CD14-positive monocyte (primary cell): ENCODE data around the gene CBLB. TPM values are rescaled to one million over a fixed set of nuclear protein-coding genes. Genes with fewer than 3 reads are reported as not detected.

ENCODE experiments used
- DNase-seq, 3 donors: peaks; one replicate each; pipeline ENCODE4 v3.0.0-alpha.2; 2011 to 2022
- H2AFZ ChIP-seq: 2 replicates; pipeline ENCODE4 v1.6.0; 2012; ENCODE audit warnings: mild to moderate bottlenecking, low read depth, low read length, inconsistent platforms; ENCODE audit not compliant: insufficient read depth, poor library complexity, severe bottlenecking
- H3K27ac ChIP-seq, 2 donors: 1 replicate in 1 of 2; 2 replicates in 1 of 2; pipeline ENCODE4 v1.5.1; 2012 to 2013; ENCODE audit warnings: low read length in 2 of 2, control low read depth in 1 of 2, inconsistent platforms in 1 of 2, low read depth in 1 of 2, mild to moderate bottlenecking in 1 of 2
- H3K27me3 ChIP-seq, 2 donors: one replicate each; pipeline versions ENCODE4 v1.6.0 to v1.6.1; 2011 to 2013; ENCODE audit warnings: low read length in 2 of 2; ENCODE audit not compliant: control insufficient read depth in 2 of 2, insufficient read depth in 2 of 2
- H3K36me3 ChIP-seq, 2 donors: replicated peaks in 1 of 2; 1 replicate in 1 of 2; 2 replicates in 1 of 2; pipeline versions ENCODE4 v1.5.1 to v1.6.1; 2012 to 2013; ENCODE audit warnings: low read length in 2 of 2, control low read depth in 1 of 2, inconsistent platforms in 1 of 2, mild to moderate bottlenecking in 1 of 2; ENCODE audit not compliant: insufficient read depth in 2 of 2, control insufficient read depth in 1 of 2
- H3K4me1 ChIP-seq, 2 donors: 1 replicate in 1 of 2; 2 replicates in 1 of 2; pipeline versions ENCODE4 v1.5.1 to v1.6.1; 2012 to 2013; ENCODE audit warnings: low read length in 2 of 2, control low read depth in 1 of 2, inconsistent platforms in 1 of 2, mild to moderate bottlenecking in 1 of 2, moderate library complexity in 1 of 2; ENCODE audit not compliant: insufficient read depth in 2 of 2, control insufficient read depth in 1 of 2
- H3K4me2 ChIP-seq: replicated peaks from 2 replicates; pipeline ENCODE3; 2012; ENCODE audit warnings: low read length, moderate library complexity, mild to moderate bottlenecking; ENCODE audit not compliant: poor library complexity, severe bottlenecking; ENCODE audit errors: extremely low read depth
- H3K4me3 ChIP-seq, 3 experiments: fragments of 200-600 bp in 1 of 3; sonication (generic) in 1 of 3; replicated peaks in 1 of 3; 1 replicate in 2 of 3; 2 replicates in 1 of 3; pipeline ENCODE4 v1.5.1; 2011 to 2013; ENCODE audit warnings: low read length in 3 of 3, mild to moderate bottlenecking in 3 of 3, control low read depth in 2 of 3, low read depth in 2 of 3, inconsistent platforms in 1 of 3, moderate library complexity in 1 of 3
- H3K79me2 ChIP-seq: 2 replicates; pipeline ENCODE4 v1.6.0; 2012; ENCODE audit warnings: mild to moderate bottlenecking, control low read depth, inconsistent platforms, low read length, moderate library complexity; ENCODE audit not compliant: insufficient read depth
- H3K9ac ChIP-seq: 2 replicates; pipeline ENCODE4 v1.6.0; 2017; ENCODE audit warnings: low read length, mild to moderate bottlenecking; ENCODE audit not compliant: insufficient read depth, poor library complexity, severe bottlenecking
- H3K9me3 ChIP-seq, 2 donors: replicated peaks in 1 of 2; 1 replicate in 1 of 2; 2 replicates in 1 of 2; pipeline versions ENCODE4 v1.5.1 to v1.6.1; 2012 to 2013; ENCODE audit warnings: low read length in 2 of 2, control low read depth in 1 of 2; ENCODE audit not compliant: control insufficient read depth in 1 of 2, insufficient read depth in 1 of 2
- H4K20me1 ChIP-seq: 2 replicates; pipeline ENCODE4 v1.6.0; 2012; ENCODE audit warnings: mild to moderate bottlenecking, low read length, control low read depth, moderate library complexity; ENCODE audit not compliant: insufficient read depth
- H3K27ac Mint-ChIP-seq, 7 donors: one replicate each; pipeline ENCODE4 v1.8.0; 2020; ENCODE audit warnings: mild to moderate bottlenecking in 7 of 7, mixed read lengths in 7 of 7, moderate library complexity in 6 of 7, inconsistent platforms in 2 of 7
- H3K27me3 Mint-ChIP-seq, 3 donors: one replicate each; pipeline ENCODE4 v1.8.0; 2021 to 2022; ENCODE audit warnings: low read depth in 3 of 3, mild to moderate bottlenecking in 3 of 3, mixed read lengths in 3 of 3, moderate library complexity in 3 of 3, inconsistent platforms in 1 of 3
- H3K36me3 Mint-ChIP-seq, 2 donors: one replicate each; pipeline ENCODE4 v1.8.0; 2020; ENCODE audit warnings: mixed read lengths in 2 of 2, inconsistent platforms in 1 of 2, mild to moderate bottlenecking in 1 of 2
- H3K4me1 Mint-ChIP-seq: one replicate; pipeline ENCODE4 v1.8.0; 2020; ENCODE audit warnings: mild to moderate bottlenecking, mixed read lengths
- H3K4me3 Mint-ChIP-seq, 2 donors: one replicate each; pipeline ENCODE4 v1.8.0; 2020; ENCODE audit warnings: mild to moderate bottlenecking in 2 of 2, mixed read lengths in 2 of 2, moderate library complexity in 1 of 2
- H3K9me3 Mint-ChIP-seq, 7 donors: one replicate each; pipeline ENCODE4 v1.8.0; 2020 to 2022; ENCODE audit warnings: mixed read lengths in 7 of 7, mild to moderate bottlenecking in 6 of 7, moderate library complexity in 6 of 7, inconsistent platforms in 2 of 7
- CTCF ChIP-seq: fragments of 200-600 bp; IDR thresholded peaks from one replicate; pipeline ENCODE4 v1.8.0; 2022; ENCODE audit warnings: antibody characterized with exemption, mild to moderate bottlenecking
- WGBS: methylation state at CpG from one replicate; pipeline ENCODE4 v1.1.5; 2013; ENCODE audit warnings: missing lambda C conversion rate; ENCODE audit not compliant: insufficient coverage; 5-methylcytosine and 5-hydroxymethylcytosine counted together
- intact Hi-C, 2 donors: fragments of 100-400 bp; cut with micrococcal nuclease; formaldehyde crosslinking; loops; one replicate each; pipeline versions ENCODE4 v1.15.0 to v1.15.1; 2023
- polyA plus RNA-seq, 3 donors: library from polyadenylated mRNA; depleted of rRNA in 1 of 3; unstranded in 2 of 3; stranded (reverse) in 1 of 3; fragments of 300-500 nt in 2 of 3; fragments of >200 nt in 1 of 3; fragmentation: Illumina TruSeq in 2 of 3; gene quantifications; 1 replicate in 2 of 3; 2 replicates in 1 of 3; pipeline ENCODE4 v1.2.3, GENCODE V29; 2012 to 2021

Gene CBLB
- polyA plus RNA-seq, 3 donors = 1.6 to 8.1 (median 3.6) TPM

GRCh38 chr3:105904678-105905284 lies 36.0 kb upstream of the CBLB start:
- H3K36me3 ChIP-seq = no peaks in the 10 kb centered on the region
- Mint-ChIP-seq H3K9me3 (peaks cover 0 to 3% (median 0%) of the 10 kb centered on the region in 7 donors), H3K4me1 (peaks cover 12% of the 10 kb centered on the region), H3K27ac (no peak overlapping the region), H3K36me3 (no peaks in the 10 kb centered on the region), H3K4me3 (no peak overlapping the region), H3K27me3 (peaks cover 0 to 1% (median 0%) of the 10 kb centered on the region in 3 donors)
- TF ChIP-seq CTCF = no peak
- no peaks in the 10 kb centered on the region for H3K27me3 ChIP-seq
- no peaks in the 10 kb centered on the region for H3K79me2 ChIP-seq
- no peak overlapping the region for H2AFZ ChIP-seq
- no peak for DNase-seq
- H3K27ac ChIP-seq = no peak overlapping the region
- no peak overlapping the region for H3K9ac ChIP-seq
- H3K4me2 ChIP-seq = no peak overlapping the region
- H4K20me1 ChIP-seq = no peaks in the 10 kb centered on the region
- H3K9me3 ChIP-seq = no peaks in the 10 kb centered on the region
- peaks cover 11 to 19% of the 10 kb centered on the region in 2 donors for H3K4me1 ChIP-seq
- H3K4me3 ChIP-seq = no peak overlapping the region
- 100% methylated on average over 3 of the region's 5 CpGs for WGBS
- intact Hi-C loops = no loop called here

GRCh38 chr3:105904251-105904650 lies 35.4 kb upstream of the CBLB start:
- H3K36me3 Mint-ChIP-seq = no peaks in the 10 kb centered on the region
- H4K20me1 ChIP-seq = no peaks in the 10 kb centered on the region
- no peak overlapping the region for H3K9ac ChIP-seq
- no peak overlapping the region for H3K4me3 ChIP-seq
- TF ChIP-seq CTCF = no peak
- no peaks in the 10 kb centered on the region for H3K36me3 ChIP-seq
- H3K4me1 ChIP-seq = peaks cover 11 to 19% of the 10 kb centered on the region in 2 donors
- H3K4me1 Mint-ChIP-seq = peaks cover 12% of the 10 kb centered on the region
- no CpG with 5 or more reads among the region's 1 CpG for WGBS
- H3K4me2 ChIP-seq = no peak overlapping the region
- intact Hi-C loops = no loop called here
- no peaks in the 10 kb centered on the region for H3K79me2 ChIP-seq
- H3K9me3 ChIP-seq = no peaks in the 10 kb centered on the region
- H3K4me3 Mint-ChIP-seq = no peak overlapping the region
- DNase-seq = no peak
- H2AFZ ChIP-seq = no peak overlapping the region
- H3K27me3 ChIP-seq = no peaks in the 10 kb centered on the region
- H3K9me3 Mint-ChIP-seq = peaks cover 0 to 3% (median 0%) of the 10 kb centered on the region in 7 donors
- H3K27ac ChIP-seq = no peak overlapping the region
- peaks cover 0 to 1% (median 0%) of the 10 kb centered on the region in 3 donors for H3K27me3 Mint-ChIP-seq
- no peak overlapping the region for H3K27ac Mint-ChIP-seq
